COLO668 (cell line): Measurements from ENCODE around the gene CADM4.
"Not testable (repeated sequence)": the region's sequence is repeated elsewhere in the genome, so short reads cannot be mapped to it uniquely, and the experiment has no call there.

Experiments used
- DNase-seq: peaks from one replicate; lab custom pipeline; 2025; ENCODE audit not compliant: unreplicated experiment; lab: John Stamatoyannopoulos, UW

The CADM4 gene

DNA sequence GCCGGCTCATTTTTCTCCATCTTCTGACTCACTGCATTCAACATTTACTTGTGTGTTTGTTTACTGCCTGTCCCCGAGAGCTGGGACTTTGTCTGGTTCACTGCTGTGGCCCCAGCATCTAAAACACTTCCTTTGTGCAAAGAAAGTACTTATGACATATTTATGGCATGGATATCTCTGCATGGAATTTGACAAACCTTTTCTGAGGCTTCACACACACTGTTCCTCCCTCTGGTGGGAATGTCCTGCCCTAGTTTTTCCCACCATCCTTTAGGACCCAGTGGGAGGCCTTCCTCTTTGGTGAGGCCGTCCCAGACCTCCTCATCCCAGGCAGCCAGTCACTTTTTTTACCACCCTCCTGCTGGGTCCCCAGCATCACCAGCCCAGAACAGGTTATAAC is 29.2 kb downstream of the CADM4 start:
- no peak for DNase-seq

DNA sequence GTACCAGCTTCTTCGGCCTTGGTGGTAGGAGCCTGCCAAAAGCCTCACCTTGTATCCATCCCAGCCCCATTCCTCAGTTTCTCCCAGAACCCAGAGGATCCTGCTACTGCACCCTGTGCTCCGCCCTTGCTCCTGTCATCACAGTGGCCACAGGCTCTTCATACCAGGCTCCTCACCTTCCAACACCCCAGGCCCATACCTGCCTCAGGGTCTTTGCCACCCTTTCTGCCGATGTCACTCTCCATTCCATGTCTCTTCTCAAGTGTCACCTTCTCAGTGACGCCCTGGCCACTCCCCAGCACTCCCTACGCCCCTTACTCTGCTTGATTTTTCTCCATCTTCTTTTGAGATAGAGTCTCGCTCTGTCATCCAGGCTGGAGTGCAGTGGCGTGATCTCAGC is 29.8 kb downstream of the CADM4 start:
- DNase-seq, result no peak

DNA sequence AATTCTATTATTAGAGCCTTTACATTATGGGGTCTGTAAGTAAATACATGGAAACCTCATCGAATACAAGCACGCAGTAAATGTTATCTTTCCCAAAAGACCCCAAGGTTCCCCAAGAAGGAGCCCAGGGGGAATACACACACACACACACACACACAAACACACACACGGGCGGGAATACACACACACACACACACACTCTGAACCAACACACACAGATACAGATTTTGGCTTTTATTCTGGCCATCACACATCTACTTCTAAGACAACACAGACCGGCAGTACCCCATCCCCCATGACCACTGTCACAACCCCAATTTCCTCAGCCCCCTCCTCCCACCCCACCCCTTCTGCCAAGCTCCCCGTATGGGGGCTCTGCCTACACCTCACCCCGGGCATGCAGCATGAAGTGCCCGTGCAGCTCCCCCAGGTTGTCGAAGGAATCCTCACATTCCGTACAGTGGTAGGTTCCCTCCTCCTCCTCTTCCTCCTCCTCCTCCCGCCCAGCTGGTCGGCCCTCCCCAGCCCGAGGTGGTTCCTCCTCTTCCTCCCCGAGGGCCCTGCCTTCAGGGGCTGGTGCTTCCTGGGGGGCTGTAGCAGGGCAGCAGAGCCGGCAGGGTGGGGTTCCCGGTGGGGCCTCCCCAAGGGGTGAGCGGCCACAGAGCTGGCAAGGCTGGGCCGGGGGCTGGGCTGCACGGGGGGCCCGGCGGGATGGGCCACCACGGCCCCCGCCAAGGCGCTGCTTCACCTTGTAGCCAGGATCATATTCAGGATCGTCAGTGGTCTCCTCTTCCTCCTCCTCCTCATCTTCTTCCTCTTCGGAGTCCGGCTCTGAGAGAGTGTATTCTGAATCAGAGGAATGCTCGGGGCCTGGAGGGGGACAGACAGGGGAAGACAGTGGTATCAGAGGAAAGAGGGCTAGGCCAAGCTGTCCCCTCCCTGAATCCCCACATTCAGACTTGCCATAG is 32.1 kb downstream of the CADM4 start:
- DNase-seq, result no peak

DNA sequence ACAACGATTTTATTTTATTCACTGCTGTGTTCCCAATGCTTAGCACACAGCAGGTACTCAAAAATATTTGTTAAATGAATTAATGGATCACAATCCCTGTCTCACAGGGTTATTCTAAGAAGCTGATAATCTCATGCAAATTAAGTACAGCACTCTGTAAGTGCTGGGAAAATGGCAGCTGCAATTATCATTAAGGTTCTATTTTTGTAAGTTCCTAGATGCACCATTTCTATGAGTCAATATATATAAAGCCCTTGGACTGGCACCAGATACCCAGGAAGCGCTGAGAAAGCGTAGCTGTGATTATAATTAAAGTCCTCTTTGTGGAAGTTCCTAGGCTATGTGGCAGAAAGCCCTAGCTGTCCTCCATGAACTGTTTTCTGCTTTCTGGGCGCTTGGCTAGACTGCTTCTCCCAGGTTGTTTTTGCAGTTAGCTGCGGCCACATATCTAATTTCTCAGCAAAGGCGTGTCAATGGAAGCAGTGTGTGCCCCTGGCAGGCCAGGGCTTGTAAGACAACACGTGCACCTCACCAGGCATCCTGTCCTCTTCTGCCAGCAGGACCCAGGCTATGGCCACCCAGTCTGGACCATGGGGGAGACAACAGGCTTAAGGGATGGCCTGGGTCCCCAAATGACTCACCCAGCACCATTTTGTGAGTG is 33.0 kb downstream of the CADM4 start:
- DNase-seq, result no peak

DNA sequence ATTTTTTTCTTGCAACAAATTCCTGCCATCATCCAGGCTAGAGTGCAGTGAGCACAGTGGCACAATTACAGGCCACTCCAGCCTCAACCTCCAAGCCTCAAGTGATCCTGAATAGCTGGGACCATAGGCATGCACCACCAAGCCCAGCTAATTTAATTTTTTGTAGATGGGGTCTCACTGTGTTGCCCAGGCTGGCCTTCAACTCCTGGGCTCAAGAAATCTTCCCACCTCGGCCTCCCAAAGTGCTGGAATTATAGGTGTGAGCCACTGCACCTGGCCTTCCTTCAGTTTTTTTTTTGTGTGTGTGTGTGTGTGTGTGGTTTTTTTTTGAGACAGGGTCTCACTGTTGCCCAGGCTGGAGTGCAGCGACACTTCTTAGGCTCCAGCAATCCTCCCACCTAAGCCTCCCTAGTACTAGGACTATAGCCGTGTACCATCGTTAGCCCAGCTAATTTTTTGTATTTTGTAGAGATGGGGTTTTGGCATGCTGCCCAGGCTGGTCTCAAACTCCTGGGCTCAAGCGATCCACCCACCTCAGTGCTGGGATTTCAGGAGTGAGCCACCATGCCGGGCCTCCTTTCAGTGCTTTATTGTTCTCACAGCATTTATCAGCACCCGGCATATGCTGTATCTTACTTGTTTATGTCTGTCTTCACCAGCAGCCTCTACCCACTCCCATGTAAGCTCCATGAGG is 33.6 kb downstream of the CADM4 start:
- DNase-seq, result no peak

DNA sequence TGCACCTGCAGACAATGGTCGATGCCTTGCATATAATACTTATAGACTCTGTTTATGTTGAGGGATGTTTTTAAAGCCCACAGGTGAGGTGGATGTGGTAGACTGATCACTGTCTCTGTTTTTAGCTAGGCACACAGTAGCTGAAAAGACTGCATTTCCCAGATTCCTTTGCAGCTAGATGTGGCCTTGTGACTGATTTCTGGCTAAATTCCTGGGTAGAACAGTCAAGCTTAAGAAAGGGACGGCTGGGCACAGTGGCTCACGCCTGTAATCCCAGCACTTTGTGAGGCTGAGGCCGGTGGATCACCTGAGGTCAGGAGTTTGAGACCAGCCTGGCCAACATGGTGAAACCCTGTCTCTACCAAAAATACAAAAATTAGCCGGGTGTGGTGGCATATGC is 39.3 kb downstream of the CADM4 start:
- DNase-seq, result not testable (repeated sequence)

DNA sequence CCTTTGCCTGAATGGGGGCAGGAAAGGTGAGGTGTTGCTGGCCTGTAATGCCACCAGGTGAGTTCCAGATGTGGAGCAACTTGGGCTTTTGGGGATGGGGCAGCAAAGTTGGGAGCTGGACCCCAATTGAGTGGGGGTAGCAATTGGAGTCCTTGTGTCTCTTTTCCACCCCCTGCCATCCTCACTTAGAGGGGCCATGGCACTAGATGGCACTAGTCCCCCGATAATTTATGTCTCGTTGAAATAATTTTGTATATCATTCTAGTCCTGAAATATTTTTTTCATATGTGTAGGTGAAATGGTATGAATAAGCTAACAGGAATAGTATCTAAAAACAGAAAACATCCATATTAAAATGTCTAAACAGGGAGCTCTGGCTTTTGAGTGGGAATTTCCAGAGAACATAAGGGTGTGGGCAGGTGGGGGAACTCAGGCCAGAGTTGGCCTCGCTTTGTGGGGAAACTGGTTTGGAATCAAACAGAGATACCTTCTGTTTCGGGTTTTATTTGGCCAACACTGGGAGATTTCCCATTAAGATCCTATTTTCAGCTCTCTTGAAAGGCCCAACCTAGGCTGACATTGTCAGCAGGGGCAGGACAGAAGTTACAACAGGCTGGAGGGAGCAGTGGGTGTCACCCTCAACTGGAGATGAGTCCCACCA is 39.9 kb downstream of the CADM4 start:
- DNase-seq, result no peak

DNA sequence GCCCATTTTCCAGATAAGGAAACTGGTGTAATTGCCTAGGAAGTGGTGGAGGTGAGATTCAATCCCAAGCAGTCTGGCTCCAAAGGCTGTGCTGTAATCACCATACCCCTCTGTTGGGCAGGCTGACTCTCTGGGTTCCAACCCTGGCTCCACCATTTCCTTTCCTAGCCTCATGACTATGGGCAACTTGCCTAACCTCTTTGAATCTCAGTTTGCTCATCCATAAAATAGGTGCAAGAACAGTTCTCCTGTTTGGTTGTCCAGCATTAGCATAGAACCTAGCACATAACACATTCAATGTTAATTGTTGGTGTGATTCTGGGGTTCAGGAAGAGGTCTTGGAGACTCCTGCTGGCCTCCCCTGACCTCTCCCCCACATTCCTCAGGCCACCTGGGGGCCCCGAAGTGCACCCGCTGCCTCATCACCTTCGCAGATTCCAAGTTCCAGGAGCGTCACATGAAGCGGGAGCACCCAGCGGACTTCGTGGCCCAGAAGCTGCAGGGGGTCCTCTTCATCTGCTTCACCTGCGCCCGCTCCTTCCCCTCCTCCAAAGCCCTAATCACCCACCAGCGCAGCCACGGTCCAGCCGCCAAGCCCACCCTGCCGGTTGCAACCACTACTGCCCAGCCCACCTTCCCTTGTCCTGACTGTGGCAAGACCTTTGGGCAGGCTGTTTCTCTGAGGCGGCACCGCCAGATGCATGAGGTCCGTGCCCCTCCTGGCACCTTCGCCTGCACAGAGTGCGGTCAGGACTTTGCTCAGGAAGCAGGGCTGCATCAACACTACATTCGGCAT is 41.0 kb downstream of the CADM4 start:
- DNase-seq, result no peak

DNA sequence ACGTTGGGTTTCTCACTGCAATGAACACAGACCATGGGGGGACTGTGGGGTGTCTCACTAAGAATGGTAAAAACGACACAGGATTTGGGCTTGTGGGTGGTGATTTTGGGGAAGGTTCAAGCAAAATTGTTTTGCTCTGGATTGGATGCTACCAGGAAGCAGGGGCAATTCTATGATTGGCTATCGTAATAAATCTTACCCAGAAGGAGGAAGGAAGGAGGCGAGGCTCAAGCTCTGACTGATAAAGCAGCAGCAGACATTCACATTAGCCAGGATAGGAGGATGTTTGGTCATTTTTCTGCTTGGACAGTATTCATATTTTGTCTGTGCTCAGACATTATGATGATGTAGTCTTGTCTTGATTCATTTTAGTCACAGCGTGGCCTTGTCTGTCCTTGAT is 41.8 kb downstream of the CADM4 start:
- no peak for DNase-seq

DNA sequence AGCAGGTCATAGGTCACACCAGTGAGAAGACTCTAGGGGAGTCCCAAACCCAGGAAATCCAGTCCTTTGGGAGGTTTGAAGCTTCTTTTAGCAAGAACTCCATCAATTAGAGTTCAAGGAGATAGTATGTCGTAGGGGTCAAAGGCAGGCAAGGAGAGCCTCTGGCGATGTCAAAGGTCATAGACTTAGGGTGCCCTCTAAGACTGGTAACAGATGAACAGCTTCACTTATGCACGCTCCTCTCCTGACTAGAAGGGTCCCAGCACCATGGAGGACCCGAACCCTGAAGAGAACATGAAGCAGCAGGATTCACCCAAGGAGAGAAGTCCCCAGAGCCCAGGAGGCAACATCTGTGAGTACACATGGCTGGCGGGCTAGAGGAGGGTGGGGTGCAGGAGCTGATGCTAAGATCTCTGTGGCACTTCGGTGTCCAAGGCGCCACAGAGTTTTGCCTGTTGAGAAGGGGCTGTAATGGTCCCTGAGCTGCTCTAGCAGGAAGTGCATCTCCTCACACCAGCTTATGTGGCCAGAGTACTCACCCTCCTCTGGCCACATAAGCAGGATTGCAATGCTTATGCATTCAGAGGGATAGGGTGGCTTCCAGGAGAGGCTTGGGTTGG is 42.7 kb downstream of the CADM4 start:
- no peak for DNase-seq

DNA sequence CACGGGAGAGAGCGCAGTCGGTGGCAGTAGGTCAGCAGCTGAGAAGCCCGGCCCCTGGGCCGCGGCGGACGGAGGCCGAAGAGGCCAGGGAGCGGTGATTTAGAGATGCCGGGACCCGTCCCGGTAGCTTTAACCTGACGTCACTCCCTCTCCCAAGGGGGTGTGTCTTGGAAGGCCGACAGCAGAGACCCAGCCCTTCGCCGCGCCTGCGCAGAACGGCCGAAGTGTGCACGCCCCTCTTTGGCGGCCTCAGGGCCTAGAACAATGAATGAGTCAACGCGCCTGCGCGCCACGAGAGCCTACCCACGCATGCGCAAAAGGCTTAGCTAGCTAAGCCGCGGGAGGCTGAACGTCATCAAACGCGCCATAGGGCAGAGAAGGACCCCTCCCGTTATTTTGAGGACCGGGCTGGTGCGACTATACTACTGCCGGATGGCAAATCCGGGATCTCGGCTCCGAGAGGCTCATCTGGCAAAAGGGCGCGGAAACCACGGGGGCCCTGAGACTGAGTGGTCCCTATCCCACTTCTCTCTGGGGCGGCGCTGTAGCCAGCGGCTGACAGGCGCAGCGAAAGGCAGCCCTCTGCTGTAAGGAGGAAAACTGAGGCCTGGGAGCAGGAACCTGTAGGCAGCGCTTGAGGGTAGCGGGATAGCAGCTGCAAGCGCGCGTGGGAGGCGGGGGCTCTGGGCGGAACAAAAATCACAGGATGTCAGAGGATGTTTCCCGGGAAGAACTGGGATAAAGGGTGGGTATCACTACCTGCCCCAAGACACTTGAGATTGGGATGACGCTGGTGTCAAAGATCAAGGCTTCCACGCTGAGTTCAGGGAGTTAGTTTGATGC is 43.4 kb downstream of the CADM4 start, which contains the start of the genes IRGQ and ZNF576:
TSS of gene IRGQ (minus strand) at position 136 of the 843 bp plus-strand sequence. CDS start 796 bp downstream, outside the sequence.
TSS of gene ZNF576 (plus strand) at position 597 of the 843 bp plus-strand sequence. CDS start 514 bp downstream, outside the sequence.
- DNase-seq, result peak; percentile 99

DNA sequence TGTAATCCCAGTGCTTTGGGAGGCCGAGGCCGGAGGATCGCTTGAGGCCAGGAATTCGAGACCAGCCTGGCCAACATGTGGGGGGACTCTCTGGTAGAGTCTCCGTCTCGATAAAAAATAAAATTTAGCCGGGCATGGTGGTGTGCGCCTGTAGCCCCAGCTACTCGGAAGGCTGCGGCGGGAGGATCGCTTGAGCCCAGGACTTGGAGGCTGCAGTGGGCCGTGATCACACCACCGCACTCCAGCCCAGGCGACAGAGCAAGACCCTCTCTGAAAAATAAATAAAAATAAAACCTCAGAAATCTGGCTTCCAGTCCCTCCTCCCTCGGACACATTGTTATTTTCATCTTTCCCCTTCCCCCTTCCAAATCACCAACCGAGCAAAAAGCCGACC is 44.0 kb downstream of the CADM4 start:
- peak; percentile 38 for DNase-seq

DNA sequence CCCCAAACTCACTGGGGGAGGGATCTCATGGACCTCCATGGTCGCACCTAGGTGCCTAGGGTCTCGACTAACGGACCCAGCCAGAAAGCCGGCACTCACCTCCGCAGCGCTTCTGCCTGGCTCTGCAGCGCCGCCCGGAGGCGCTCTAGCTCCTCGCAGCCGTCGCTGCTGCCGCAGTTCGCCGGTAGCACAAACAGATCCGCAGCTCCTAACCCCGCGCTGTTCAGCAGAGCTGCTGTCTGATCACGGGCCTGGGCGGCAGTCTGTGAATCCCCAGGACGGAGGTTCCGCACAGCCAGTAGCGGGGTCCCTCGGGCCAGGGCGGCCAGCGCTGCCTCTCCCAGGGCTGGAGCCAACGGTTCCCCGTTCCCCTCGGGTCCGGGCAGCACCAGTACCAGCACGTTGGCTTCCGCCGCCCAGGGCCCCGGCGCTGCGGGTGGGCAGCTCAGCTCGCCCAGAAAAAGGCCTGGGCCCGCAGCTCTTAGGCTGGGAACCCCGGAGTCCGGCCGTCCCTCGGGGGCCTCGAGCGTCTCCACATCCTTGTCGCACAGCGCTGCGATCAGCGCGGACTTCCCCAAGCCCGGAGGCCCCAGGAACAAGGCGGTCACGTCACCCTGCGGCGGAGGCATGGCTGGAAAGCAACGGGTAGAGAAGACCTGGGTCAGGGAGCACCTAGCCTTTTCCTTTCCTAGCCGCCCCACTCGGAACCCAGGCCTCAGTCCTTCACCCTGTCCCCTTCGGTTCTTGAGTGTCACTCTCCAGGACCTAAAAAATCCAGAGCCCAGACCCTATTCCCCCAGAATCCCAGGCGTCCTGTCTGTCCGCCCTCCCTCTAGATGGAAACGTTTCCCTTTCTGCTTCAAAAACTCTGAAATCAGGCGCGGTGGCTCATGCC is 44.7 kb downstream of the CADM4 start:
- peak; percentile 80 for DNase-seq

DNA sequence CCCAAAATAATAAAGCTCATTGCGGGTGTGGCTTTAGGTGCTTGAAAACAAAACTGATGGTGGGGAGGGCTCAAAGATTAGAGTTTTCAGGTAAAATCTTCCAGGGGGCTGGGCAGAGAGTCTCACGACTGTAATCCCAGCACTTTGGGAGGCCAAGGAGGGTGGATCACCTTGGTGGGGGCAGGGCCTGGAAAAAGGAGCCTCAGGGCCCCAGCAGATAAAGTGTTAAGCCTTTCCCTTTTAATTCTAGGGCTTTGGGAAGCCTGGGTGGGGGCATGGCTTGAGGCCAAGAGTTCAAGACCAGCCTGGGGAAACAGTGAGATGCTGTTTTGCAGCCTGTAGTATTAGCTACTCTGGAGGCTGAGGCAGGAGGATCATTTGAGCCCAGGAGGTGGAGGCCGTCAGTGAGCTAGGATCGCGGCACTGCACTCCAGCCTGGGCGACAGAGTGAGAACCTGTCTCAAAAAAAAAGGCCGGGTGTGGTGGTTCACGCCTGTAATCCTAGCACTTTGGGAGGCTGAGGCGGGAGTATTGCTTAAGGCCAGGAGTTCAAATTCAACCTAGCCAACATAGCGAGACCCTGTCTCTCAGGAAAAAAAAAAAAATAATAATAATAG is 45.5 kb downstream of the CADM4 start:
- DNase-seq, result no peak

DNA sequence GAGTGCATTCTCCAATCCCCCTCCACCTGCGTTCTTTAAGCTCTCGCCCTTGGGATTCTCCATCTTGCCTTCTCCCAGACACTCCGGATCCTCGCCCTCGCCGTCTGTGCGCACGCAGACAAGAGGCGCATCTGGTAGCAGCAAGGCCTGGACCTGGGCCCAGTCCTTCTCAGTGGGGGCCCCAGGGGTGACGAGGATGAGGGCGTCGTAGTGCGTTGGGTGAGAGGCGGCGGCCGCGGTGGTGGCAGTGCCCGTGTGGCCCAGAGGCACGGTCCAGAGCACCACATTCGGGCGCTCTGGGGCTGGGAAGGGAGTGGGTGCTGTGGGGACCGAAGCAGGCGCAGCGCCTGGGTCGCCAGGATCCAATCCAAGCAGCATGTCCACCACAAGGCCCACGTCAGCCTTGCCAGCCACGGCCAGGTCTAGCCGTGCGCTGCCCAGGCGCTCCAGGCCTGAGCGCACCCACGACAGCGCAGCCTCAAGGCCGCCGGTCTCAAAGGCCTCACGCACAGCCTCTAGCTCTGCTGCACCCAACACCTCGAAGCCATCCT is 46.8 kb downstream of the CADM4 start:
- no peak for DNase-seq

DNA sequence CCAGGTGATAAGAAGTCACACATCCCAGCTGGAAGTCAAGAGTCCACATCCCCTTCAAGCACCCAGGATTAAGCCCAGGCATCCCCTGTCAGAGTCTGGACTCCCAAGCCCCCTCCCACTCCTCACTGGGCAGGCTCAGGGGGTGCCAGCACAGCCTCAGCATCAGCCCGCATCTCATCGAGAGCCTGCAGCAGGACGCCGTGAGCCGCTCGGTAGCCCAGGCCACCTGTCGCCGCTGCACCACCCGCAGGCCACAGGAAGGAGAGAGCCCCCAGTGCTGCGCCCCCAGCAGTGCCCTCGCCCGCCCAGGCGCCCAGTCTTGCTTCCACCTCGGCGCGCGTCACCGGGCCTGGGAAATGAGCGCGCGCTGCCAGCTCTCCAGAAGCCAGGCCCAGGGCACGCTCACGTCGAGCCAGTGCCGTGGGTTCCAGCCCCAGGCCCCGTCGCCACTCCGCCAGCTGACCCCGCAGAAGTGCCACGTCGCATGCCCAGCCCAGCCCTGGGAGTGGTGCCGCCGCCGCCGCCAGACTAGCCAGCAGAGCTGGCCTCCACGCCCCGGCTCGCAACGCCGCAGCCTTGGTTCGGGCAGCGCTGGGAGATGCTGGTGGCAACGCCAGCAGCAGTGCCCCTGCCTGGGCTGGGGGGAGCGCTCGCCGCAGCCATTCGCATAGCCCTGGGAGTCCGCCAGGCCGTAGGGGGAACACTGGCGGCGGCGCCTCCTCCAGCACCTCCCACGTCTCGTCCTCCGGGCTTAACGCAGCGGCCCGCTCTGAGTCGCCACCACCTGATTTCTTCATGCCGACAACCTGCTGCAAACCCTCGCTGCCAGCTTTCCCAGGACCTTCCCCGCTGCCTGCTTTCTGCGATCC is 47.5 kb downstream of the CADM4 start:
- no peak for DNase-seq
